Measurements from ENCODE around the gene HAND2.

GRCh38 chr4:173565281-173565680, 35.3 kb upstream of the HAND2 start:
- TF ChIP-seq CTCF (IDR thresholded peaks at IDR 0.05): no peak
- TF ChIP-seq ZFX (IDR thresholded peaks at IDR 0.05; ENCODE audit: borderline replicate concordance): no peak

All from 22Rv1 (cell line).